Astrocyte of the spinal cord (primary cell): Measurements from ENCODE around the gene NGEF.

ENCODE experiments used
- DNase-seq: peaks from one replicate; pipeline ENCODE4 v3.0.0; 2011; ENCODE audit warnings: low read depth, low spot score
- H3K4me3 ChIP-seq: 2 replicates; pipeline ENCODE4 v1.5.1; 2011; ENCODE audit warnings: low read depth, mild to moderate bottlenecking, low read length, moderate library complexity
- in situ Hi-C: cut with HindIII; loops from 2 replicates; pipeline ENCODE4 v1.10.0; 2017; ENCODE audit warnings: low sequenced_read_pairs
- TF ChIP-seq, protein P1 (sequence below): IDR thresholded peaks from 2 replicates; pipeline ENCODE4 v1.5.1; 2012; ENCODE audit warnings: low read depth, mild to moderate bottlenecking, low read length, inconsistent platforms

NGEF gene

GRCh38 chr2:232870766-232871371, 142.2 kb downstream of the NGEF start:
- TF ChIP-seq, protein P1, sequence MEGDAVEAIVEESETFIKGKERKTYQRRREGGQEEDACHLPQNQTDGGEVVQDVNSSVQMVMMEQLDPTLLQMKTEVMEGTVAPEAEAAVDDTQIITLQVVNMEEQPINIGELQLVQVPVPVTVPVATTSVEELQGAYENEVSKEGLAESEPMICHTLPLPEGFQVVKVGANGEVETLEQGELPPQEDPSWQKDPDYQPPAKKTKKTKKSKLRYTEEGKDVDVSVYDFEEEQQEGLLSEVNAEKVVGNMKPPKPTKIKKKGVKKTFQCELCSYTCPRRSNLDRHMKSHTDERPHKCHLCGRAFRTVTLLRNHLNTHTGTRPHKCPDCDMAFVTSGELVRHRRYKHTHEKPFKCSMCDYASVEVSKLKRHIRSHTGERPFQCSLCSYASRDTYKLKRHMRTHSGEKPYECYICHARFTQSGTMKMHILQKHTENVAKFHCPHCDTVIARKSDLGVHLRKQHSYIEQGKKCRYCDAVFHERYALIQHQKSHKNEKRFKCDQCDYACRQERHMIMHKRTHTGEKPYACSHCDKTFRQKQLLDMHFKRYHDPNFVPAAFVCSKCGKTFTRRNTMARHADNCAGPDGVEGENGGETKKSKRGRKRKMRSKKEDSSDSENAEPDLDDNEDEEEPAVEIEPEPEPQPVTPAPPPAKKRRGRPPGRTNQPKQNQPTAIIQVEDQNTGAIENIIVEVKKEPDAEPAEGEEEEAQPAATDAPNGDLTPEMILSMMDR = no peak
- H3K4me3 ChIP-seq = no peak overlapping the region
- in situ Hi-C loops = no loop called here
- DNase-seq = no peak

DNA sequence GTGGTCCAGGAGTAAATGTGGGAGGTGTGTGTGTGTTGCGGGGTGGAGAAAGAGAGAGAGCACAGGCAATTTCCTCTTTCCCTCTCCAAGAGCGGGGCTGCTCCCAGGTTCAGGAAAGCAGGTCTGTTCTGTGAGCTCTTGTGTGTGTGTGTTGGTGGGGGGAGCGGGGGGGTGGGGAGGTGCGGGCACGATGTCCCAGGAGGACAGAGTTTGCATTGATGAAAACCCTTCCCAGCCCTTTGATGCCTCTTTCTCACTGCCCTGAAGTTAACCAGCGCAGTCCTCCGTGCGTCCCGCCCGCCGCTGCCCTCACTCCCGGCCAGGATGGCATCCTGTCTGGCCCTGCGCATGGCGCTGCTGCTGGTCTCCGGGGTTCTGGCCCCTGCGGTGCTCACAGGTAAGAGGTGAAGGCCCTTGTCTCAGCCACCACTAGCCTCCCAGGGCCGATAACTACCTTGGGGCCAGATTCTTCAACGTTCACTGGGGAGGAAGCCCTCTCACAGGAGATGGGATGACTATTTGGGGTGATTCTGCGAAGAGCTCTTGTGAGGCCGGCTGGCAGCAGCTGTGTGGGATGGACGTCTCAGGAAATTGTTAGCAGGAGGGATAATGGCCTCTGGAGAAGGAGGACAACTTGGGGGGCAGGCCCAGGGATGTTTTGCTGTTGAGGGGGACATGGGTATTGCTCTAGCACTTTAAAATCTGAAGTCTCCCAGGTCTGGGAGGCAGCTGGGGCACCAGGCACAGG, 142.9 kb downstream of the NGEF start, which contains the start of gene SNORC:
Gene SNORC (plus strand): TSS at position 247 of the 748 bp plus-strand sequence. CDS start 78 bp downstream, at position 325.
- TF ChIP-seq, protein P1 = no peak
- no peak within 1 kb of the TSS for H3K4me3 ChIP-seq
- in situ Hi-C loops = no loop called here
- no peak for DNase-seq

DNA sequence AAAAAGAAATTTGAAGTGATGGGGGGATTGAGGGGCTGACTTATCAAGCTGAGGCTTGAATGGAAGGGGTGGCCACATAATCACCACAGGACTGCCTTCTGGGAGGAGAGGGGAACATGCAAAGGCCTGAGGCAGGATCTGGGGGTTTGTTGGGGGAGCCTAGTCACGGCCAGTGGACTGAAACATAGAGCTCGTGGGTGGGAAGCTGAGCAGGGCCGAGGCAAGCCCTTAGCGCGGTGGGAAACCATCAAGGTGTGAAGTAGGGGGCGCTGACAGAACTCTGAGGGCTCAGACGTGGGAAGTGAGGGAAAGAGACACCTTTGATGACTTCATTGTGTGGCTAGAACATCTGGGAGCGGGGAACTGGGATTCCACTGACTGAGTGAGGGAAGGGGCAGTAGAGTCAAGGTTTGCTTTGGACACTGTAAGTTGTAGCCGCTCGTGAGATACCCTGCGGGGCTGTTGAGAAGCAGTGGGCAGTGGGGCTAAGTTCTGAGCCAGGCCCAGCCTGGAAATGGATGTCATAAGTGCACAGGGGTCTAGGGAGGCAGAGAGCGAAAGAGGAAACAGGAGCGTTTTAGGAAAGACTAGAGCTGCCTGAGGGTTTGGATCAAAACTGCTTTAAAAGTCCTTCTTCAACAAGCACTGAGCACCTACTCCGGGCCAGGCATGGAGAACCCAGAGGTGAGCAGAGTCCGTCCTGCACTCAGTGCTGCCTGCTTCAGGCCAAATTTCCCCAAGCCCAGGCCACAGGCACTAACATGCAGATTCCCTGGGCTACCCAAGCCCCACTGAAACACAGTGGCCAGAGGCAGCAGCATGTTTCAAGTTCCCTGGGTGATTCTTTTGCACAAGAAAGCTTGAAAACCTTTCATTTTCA, 143.7 kb downstream of the NGEF start:
- in situ Hi-C loops = no loop called here
- H3K4me3 ChIP-seq = no peak overlapping the region
- TF ChIP-seq, protein P1 = no peak
- DNase-seq = no peak

DNA sequence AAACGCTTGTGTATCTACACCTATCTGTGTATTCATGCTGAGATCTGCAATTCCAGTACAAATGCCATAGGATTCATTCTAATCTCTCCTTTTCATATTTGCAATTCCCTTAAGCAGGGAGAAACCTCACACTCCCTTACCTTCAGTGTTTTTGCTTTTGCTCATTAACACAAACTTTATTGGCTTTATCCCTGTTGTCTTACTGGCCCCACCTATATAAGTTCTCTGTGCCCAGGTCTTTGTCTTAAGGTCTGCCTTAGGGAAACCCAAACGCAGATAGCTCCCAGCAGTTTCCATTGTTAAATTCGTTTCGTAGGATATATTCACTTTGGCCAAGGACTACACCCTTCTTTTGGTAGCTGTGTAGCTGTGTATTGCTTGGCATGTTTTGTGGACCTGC, 147.0 kb downstream of the NGEF start:
- DNase-seq = no peak
- H3K4me3 ChIP-seq = no peak overlapping the region
- TF ChIP-seq, protein P1 = no peak
- in situ Hi-C loops = no loop called here

GRCh38 chr2:232865165-232865564, 147.9 kb downstream of the NGEF start:
- no peak overlapping the region for H3K4me3 ChIP-seq
- no peak for DNase-seq
- TF ChIP-seq, protein P1 = no peak
- in situ Hi-C loops = no loop called here

GRCh38 chr2:232863996-232864395, 149.1 kb downstream of the NGEF start:
- no peak for DNase-seq
- in situ Hi-C loops = no loop called here
- TF ChIP-seq, protein P1 = no peak

More at GRCh38 chr2:232863996-232864395, 149.1 kb downstream of the NGEF start:
- H3K4me3 ChIP-seq = no peak overlapping the region
